Mesodermal cell (in vitro differentiated cells): Measurements from ENCODE around the gene OVOL2.
A peak's percentile ranks its signal among the peaks of the same experiment; 100 is the strongest.

Experiments used
- H3K27ac ChIP-seq: 2 replicates; pipeline ENCODE4 v1.7.0; 2013; ENCODE audit warnings: mild to moderate bottlenecking, low read depth, low read length, moderate library complexity; ENCODE audit not compliant: severe bottlenecking
- H3K36me3 ChIP-seq: 2 replicates; pipeline ENCODE4 v1.7.1; 2013; ENCODE audit warnings: mild to moderate bottlenecking, low read length, moderate library complexity; ENCODE audit not compliant: control insufficient read depth, insufficient read depth
- H3K4me1 ChIP-seq: one replicate; pipeline ENCODE4 v1.7.1; 2013; ENCODE audit warnings: mild to moderate bottlenecking, low read length; ENCODE audit not compliant: insufficient read depth, control insufficient read depth, poor library complexity, severe bottlenecking
- H3K4me3 ChIP-seq: 2 replicates; pipeline ENCODE4 v1.7.0; 2013; ENCODE audit warnings: low read length, control low read depth, mild to moderate bottlenecking; ENCODE audit not compliant: insufficient read depth, poor library complexity, severe bottlenecking; ENCODE audit errors: extremely low read depth
- H3K9me3 ChIP-seq: 2 replicates; pipeline ENCODE4 v1.7.1; 2013; ENCODE audit warnings: mild to moderate bottlenecking, low read length, moderate library complexity; ENCODE audit not compliant: control insufficient read depth
- WGBS, 2 experiments: methylation state at CpG; one replicate each; pipeline ENCODE4 v1.1.5; 2013; ENCODE audit warnings: missing lambda C conversion rate in 2 of 2; ENCODE audit not compliant: insufficient coverage in 2 of 2; 5-methylcytosine and 5-hydroxymethylcytosine counted together

Gene OVOL2

DNA sequence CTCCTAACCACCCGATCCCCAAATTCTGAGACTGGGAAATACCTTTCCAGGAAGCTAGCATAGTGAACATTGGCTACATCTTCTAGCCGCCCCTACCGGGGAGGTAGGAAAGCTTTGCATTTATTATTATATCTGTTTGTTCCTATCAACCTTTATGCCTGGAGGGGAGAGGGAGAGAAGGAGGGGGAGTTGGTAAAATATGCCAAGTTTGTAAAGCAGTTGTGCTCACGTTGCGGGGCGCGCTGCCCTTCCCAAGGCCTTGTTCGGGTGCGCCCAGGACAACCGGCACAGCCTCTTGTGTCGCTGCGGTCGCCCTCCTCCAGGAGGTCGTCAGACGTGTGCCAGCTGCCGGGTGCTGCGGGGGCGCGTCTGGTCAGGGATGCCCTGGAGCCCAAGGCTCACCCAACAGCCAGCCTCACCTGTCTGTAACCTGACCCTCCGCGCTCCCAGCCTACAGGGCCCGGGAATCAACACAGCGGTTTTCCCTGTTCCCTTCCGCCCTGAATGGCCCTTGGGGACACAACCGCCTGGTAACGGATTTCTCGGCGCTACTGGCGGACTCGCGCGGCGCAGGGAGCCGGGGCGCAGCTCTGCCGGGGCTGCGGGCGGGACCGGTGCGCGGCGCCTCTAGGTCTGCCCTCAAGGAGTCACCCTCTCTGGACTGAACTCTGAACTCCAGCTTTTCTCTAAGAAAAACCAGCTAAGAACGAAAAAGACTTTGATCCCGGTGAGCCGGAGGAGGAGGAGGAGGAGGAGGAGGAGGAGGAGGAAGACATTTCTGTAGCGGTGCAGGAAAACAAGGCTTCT is 1.1 kb upstream of the OVOL2 start:
- H3K4me3 ChIP-seq, result peak overlapping the region; percentile 25
- WGBS, 2 experiments, result 0 to 2% methylated on average over 32 to 36 of the region's 46 CpGs
- no peaks in the 10 kb centered on the region for H3K9me3 ChIP-seq
- H3K4me1 ChIP-seq, result peaks cover 11% of the 10 kb centered on the region
- no peaks in the 10 kb centered on the region for H3K36me3 ChIP-seq
- H3K27ac ChIP-seq, result no peak overlapping the region

DNA sequence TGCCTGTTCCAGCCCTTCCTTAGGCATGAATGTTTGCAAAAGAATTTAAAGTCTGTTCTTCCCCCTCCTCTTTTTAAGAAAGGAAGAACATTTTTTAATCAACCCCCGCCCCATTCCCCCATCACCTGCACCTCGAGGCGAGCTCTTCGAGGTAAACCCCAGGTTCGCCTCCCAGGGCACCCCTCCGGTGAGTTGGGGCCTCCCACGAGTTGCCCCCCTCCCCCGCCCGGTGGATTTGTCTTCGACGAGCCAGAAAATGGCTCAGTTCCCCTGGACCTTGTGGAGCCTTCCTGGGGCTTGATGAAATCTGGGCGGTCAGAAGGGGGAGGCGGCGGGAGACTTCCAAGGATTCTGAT is 256 bp upstream of the OVOL2 start:
- no peak overlapping the region for H3K27ac ChIP-seq
- H3K4me1 ChIP-seq, result peaks cover 11% of the 10 kb centered on the region
- H3K36me3 ChIP-seq, result no peaks in the 10 kb centered on the region
- no peaks in the 10 kb centered on the region for H3K9me3 ChIP-seq
- WGBS, 2 experiments, result 0% methylated on average over 4 of the region's 14 CpGs; no CpG with 5 or more reads in 1 of the 2 experiments
- peak overlapping the region; percentile 21 for H3K4me3 ChIP-seq

DNA sequence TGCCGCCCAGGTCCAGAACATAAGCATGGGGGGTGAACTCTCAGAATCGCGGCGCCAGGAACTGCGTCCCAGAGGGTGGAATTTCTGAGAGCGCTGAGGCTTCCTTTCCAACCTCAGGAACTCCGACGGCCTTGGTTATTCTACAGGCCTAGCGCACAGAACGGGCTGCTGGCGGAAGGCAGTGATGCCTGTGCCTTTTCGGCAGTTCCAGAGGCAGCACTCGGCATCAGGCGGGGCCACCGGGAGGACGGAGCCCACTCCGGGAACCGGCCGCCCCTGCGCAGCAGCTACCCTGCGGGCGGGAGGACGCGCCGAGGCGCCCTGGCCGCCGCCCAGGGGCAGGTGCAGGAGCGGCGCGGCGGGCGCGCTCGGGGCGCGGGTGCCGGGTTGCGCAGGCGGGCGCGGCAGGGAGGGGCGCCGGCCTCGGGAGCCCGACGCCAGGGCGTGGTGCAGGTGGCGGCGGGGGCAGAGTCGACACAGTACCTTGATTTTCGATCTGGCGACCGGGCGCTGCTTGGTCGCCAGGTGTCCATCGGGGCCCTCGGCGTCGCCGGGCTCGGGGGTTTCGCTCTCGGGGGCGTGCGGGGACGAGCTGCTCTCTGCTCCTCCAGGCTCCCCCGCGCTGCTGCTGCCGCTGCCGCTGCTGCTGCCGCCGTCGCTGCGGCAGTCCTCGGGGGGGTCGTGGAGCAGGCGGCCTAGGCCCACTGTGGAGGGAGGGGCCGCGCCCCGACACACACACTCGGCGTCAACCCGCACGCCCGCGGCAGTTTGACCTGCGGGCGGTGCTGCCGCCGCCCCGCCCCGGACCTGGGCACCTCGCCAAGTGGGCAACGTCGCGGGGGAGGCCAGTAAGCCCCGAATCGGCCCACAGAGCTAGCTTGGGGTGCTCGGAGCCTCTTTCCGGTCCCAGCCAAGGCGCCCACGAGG is 1.3 kb downstream of the OVOL2 start:
- Histone ChIP-seq H3K36me3 (no peaks in the 10 kb centered on the region), H3K9me3 (no peaks in the 10 kb centered on the region), H3K27ac (no peak overlapping the region), H3K4me3 (peak overlapping the region; percentile 14), H3K4me1 (peaks cover 11% of the 10 kb centered on the region)
- WGBS, 2 experiments, result 2 to 3% methylated on average over 82 to 101 of the region's 103 CpGs

DNA sequence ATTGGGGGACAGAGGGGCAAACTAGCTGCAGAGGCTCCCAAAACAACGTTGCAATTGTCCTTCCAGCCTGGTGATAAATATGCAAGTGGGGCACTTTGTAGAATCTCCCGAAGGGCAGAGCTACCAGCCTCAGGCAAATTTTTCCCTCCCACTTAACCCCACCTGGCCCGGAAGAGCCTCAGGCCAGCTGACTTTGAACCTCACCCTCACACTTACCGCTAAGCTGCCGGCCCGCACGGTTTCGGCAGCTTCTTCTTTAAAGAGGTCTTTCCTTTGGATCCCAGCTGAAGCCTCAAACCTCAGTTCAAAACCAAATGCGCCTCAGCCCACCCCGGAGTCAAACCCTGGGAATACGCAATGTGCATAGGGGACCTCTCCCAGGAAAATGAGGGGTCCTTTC is 2.5 kb downstream of the OVOL2 start:
- 2 to 13% methylated on average over 7 to 10 of the region's 11 CpGs for WGBS, 2 experiments
- Histone ChIP-seq H3K4me1 (peaks cover 11% of the 10 kb centered on the region), H3K36me3 (no peaks in the 10 kb centered on the region), H3K27ac (no peak overlapping the region), H3K4me3 (no peak overlapping the region), H3K9me3 (no peaks in the 10 kb centered on the region)

DNA sequence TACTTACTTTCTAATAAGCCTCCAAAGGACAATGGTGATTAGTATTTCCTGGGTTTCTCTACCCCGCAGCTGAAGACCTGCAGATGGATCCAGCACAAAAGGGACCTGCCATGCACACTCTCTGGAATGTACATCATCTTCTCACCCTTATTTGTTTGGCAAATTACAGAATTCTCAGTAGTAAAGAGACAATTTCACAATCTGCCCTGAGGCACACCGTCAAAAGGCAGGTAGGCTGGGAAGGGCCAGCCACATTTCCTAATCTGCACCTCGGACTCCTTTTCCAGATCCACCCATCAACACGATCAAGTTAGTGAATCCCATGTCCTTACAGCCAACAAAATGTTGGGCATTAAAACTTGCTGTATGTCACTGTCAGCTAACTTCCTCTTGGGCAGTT is 4.9 kb downstream of the OVOL2 start:
- Histone ChIP-seq H3K36me3 (no peaks in the 10 kb centered on the region), H3K9me3 (no peaks in the 10 kb centered on the region), H3K4me1 (peaks cover 5% of the 10 kb centered on the region), H3K27ac (no peak overlapping the region), H3K4me3 (no peak overlapping the region)
- WGBS, 2 experiments, result 83 to 97% methylated on average over 3 to 4 of the region's 4 CpGs

DNA sequence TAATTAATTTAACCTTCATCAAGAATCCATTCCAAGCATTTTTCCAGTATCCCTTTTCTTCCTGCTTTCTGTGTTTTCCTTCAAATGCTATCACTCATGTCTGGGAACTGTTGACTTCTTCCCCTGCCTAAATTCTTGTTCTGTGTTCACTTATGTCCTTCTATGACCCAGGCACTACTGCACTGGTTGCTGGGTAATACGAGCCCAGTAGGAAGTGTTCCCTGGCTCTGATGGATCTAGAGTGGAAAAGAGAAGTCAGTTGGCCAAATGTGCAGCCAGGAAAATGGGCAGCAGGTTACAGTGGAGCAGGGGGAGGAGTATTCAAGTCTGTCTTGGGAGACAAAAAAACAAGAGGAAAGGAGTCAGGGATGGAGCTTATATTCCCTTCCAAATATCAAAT is 7.1 kb downstream of the OVOL2 start:
- Histone ChIP-seq H3K4me1 (no peaks in the 10 kb centered on the region), H3K9me3 (no peaks in the 10 kb centered on the region), H3K36me3 (no peaks in the 10 kb centered on the region), H3K27ac (no peak overlapping the region), H3K4me3 (no peak overlapping the region)
- 83% methylated on average over 1 of the region's 1 CpG; no CpG with 5 or more reads in 1 of the 2 experiments for WGBS, 2 experiments

DNA sequence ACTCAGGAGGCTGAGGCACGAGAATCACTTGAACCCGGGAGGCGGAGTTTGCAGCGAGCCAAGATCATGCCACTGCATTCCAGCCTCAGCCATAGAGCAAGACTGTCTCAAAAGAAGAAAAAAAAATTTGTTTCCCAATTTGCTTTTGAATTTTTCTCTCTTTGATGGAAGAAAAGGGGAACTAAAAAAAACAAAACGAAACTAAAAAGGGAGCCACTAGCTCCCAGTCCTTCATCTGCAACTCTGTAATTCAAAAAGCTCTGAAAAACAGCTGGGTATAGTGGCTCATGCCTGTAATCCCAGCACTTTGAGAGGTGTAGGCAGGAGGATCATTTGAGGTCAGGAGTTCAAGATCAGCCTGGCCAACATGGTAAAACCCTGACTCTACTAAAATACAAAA is 9.5 kb downstream of the OVOL2 start:
- Histone ChIP-seq H3K27ac (no peak overlapping the region), H3K36me3 (no peaks in the 10 kb centered on the region), H3K4me1 (no peaks in the 10 kb centered on the region), H3K4me3 (no peak overlapping the region), H3K9me3 (peaks cover 2% of the 10 kb centered on the region)
- 86 to 92% methylated on average over 4 to 5 of the region's 5 CpGs for WGBS, 2 experiments

DNA sequence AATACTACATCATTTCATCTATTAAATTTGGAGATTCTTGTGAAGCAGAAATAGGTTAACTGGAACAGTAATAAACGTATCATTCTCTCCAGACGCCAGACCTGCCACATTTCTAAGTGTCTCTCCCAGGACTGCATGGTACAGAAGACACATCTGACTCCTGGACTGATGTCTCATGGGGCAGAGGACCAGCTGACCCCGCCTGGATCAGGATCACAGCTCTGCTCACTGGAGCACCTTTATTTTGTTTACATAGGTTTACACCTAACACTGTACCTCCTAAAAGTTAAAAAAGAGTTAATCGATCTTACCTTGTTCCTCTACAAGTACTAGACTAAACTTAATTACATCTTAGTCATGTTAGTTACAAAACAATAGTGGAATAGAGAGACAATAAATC is 11.2 kb downstream of the OVOL2 start:
- H3K36me3 ChIP-seq, result no peaks in the 10 kb centered on the region
- no peaks in the 10 kb centered on the region for H3K4me1 ChIP-seq
- peaks cover 3% of the 10 kb centered on the region for H3K9me3 ChIP-seq
- WGBS, 2 experiments, result 77 to 100% methylated on average over 2 to 3 of the region's 4 CpGs
- no peak overlapping the region for H3K27ac ChIP-seq
- no peak overlapping the region for H3K4me3 ChIP-seq

DNA sequence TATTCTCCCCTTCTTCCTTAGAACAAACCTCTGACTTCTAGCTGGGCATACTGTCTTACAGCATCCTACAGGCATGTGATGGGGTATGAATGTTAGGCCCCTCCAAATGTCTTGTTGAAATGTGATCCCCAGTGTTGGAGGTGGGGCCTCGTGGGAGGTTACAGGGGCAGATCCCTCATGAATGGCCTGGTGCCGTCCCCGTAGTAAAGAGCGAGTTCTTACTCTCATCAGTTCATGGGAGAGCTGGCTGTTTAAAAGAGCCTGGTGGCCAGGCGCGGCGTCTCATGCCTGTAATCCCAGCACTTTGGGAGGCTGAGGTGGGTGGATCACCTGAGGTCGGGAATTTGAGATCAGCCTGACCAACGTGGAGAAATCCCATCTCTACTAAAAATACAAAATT is 15.5 kb downstream of the OVOL2 start:
- Histone ChIP-seq H3K9me3 (peaks cover 3% of the 10 kb centered on the region), H3K4me3 (no peak overlapping the region), H3K4me1 (no peaks in the 10 kb centered on the region), H3K27ac (no peak overlapping the region), H3K36me3 (no peaks in the 10 kb centered on the region)
- 67 to 69% methylated on average over 4 to 9 of the region's 9 CpGs for WGBS, 2 experiments

DNA sequence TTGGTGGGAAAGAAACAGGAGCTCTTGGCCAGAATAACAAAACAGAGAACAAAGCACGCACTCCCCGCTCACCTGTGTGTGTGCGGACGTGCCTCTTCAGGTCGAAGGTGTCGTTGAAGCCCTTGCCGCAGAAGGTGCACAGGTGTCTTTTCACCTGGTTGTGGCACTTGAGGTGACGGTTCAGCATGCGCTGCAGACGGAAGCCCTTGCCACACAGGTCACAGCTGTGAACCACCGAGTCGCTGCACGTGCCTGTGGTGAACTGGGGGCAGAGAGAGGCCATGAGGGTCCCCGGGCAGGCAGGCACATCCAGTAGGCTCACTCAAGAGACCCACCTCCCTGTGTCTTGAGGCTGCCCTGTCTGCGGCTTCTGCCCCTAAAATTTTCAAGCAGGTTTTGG is 16.3 kb downstream of the OVOL2 start:
- Histone ChIP-seq H3K4me3 (no peak overlapping the region), H3K27ac (no peak overlapping the region), H3K36me3 (no peaks in the 10 kb centered on the region), H3K4me1 (no peaks in the 10 kb centered on the region), H3K9me3 (peaks cover 3% of the 10 kb centered on the region)
- 89 to 90% methylated on average over 10 to 14 of the region's 15 CpGs for WGBS, 2 experiments
